ENCODE results near the gene ARHGAP30.

Gene ARHGAP30

DNA sequence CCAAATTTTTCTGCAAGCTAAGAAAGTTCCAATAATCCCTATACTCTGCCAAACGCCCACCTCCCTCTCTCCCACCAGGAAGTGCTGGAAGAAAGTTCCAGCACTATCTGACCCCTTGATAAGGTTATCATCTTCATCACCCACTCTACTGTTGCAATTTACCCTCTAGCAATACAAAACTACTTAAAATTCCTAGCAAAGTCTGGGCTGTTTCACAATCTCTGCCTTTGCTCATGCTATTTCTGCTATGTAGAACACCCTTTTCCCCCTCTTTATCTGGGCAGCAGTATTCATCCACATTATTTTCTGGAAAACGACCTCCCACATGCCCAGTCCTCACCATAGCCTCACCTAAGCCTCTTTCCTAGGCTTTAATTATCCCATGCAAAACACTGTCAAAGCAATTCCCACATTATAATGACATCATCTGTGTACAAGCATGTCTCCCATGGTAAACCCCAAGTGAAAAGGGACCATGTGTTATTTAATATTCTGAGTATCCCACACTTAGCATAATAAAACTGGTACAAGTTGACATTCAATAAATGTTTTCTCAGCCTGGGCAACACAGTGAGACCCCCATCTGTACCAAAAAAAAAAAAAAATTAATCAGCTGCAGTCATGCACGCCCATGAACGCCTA lies 60.7 kb downstream of the ARHGAP30 start:
- TF ChIP-seq, protein P1, sequence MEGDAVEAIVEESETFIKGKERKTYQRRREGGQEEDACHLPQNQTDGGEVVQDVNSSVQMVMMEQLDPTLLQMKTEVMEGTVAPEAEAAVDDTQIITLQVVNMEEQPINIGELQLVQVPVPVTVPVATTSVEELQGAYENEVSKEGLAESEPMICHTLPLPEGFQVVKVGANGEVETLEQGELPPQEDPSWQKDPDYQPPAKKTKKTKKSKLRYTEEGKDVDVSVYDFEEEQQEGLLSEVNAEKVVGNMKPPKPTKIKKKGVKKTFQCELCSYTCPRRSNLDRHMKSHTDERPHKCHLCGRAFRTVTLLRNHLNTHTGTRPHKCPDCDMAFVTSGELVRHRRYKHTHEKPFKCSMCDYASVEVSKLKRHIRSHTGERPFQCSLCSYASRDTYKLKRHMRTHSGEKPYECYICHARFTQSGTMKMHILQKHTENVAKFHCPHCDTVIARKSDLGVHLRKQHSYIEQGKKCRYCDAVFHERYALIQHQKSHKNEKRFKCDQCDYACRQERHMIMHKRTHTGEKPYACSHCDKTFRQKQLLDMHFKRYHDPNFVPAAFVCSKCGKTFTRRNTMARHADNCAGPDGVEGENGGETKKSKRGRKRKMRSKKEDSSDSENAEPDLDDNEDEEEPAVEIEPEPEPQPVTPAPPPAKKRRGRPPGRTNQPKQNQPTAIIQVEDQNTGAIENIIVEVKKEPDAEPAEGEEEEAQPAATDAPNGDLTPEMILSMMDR (IDR thresholded peaks at IDR 0.05; ENCODE audit: insufficient read depth, missing control alignments), result no peak
- no peak for FAIRE-seq
- DNase-seq (ENCODE audit: insufficient read length, low spot score), result no peak

DNA sequence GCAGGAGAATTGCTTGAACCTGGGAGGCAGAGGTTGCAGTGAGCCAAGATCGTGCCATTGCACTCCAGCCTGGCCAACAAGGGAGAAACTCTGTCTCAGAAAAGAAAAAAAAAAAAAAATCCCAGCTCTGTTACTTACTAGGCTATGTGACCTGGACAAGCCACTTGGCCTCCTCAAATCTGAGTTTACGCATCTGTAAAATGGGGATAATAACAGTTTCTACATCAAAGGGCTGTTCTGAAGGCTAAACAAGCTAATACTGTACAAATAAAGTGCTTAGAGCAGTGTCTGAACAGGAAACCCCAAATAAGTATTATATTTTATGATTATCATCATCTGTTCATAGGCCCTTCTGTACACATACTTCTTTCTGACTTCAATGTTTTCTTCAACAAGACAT lies 62.3 kb downstream of the ARHGAP30 start:
- TF ChIP-seq, protein P1 (IDR thresholded peaks at IDR 0.05; ENCODE audit: insufficient read depth, missing control alignments), result no peak
- no peak for FAIRE-seq
- DNase-seq (ENCODE audit: insufficient read length, low spot score), result no peak

DNA sequence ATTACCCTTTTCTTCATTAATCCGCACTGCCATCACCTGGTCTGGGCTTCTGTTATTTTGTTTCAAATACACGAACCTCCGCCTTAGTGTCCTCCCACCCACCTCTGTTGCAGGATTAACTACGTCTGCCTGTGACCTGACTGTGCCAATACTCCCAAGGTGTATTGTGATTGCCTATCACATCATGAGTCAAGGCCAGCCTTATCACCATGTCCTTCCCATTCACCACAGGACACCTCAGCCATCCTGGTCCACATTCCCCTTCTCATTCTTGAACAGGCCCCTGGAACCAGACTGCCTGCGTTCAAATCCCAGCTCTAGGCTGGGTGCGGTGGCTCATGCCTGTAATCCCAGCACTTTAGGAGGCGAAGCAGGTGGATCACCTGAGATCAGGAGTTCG lies 63.1 kb downstream of the ARHGAP30 start:
- TF ChIP-seq, protein P1 (IDR thresholded peaks at IDR 0.05; ENCODE audit: insufficient read depth, missing control alignments), result no peak
- DNase-seq (ENCODE audit: insufficient read length, low spot score) (no peak), FAIRE-seq (no peak)

DNA sequence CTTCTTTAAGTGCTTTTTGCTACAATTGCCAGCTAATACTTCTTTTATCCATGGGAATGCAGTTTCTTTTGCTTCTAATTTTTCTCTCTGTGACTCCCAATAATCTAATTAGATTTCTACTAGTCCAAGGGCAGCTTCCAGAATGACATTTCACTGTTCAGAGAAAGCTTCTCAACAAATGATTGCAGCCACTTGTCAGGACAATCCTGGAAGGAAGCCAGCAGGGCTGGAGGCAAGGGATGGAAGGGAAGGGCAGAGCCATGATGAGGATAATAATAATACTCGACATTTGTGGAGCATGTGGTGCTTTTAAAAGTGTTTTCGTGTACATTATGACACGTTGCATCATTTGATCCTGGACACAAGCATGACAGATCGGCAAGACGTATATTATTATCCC lies 68.2 kb downstream of the ARHGAP30 start:
- no peak for FAIRE-seq
- DNase-seq (ENCODE audit: insufficient read length, low spot score), result no peak
- TF ChIP-seq, protein P1 (IDR thresholded peaks at IDR 0.05; ENCODE audit: insufficient read depth, missing control alignments), result no peak

DNA sequence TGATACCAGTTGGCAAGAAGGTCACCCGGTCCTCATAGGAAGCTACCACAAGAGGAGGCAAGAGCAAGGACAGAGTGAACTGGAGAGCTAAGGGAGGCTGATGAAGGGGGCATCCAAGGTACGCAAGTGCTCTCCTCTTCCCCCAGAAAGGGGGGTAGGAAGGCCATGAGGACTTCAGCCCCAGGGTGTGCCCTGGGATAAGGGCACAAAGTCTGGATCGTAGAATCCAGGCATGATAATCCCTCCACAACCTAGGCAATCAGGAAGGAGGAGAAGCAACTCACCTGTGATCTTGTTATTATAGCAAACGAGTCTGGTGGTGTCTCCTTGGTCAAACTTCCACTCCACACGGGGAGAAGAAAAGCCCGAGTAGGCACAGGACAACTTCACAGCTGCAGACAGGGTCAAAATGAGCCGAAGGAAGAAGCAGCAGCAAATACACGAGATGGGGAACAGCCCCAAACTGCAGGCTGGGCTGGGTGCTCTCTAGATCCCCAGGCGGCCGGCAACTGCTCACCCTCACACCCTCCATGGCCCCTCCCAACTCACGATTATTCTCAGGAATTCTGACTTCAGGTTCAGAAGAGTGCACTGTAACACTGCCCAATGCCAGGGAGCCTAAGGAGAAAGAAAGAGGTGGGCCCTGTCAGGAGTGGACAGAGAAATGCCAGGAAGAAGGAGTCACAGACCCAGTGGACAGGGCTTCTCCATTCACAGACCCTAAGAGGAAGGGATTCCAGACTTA lies 68.8 kb downstream of the ARHGAP30 start:
- TF ChIP-seq, protein P1 (IDR thresholded peaks at IDR 0.05; ENCODE audit: insufficient read depth, missing control alignments), result no peak
- FAIRE-seq, result no peak

DNA sequence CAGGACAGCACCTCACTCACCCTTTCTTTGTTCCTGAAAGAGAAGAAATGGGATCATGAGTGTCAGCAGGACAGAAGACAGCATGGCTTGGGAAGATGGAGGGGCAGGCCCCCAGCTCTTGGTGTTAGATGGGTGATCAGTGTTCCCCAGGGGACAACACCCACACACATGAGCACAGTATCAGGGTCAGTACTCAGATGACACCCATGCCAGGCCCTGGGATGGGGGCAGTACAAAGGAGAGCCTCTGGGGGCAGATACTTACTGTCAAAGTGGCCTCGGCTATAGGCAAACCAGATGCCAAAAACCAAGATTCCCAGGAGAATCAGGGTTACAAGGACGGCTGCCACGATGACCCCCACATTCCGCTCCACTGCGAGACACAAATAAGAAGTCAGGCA lies 70.3 kb downstream of the ARHGAP30 start:
- FAIRE-seq, result no peak
- TF ChIP-seq, protein P1 (IDR thresholded peaks at IDR 0.05; ENCODE audit: insufficient read depth, missing control alignments), result no peak
- no peak for DNase-seq (ENCODE audit: insufficient read length, low spot score)

More for the DNA sequence above, 68.8 kb downstream of the ARHGAP30 start:
- no peak for DNase-seq (ENCODE audit: insufficient read length, low spot score)

Data from D721Med (cell line).